ENCODE data around the gene SKP1.

DNA sequence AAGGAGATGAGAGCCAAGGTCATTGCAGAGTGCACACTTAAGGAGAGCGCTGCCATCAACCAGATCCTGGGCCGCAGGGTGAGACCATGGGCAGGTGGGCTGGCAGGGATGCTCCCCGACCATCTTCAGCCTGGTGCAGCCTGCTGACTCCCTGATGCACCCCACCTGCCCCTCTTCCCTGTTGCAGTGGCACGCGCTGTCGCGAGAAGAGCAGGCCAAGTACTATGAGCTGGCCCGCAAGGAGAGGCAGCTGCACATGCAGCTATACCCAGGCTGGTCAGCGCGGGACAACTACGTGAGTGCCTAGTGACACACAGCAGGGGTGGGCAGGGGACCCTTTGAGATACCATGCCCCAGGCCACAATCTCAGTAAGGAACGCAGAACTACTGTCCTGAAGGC lies 33.9 kb downstream of the SKP1 start:
- TF ChIP-seq SP1 (IDR thresholded peaks at IDR 0.05; ENCODE audit: low read depth) (no peak), EZH2 (IDR thresholded peaks at IDR 0.05) (no peak), SIN3A (IDR thresholded peaks at IDR 0.05; ENCODE audit: low read depth) (no peak), YY1 (IDR thresholded peaks at IDR 0.05; ENCODE audit: extremely low read depth, insufficient replicate concordance, low read depth, low read length) (no peak), JUND (IDR thresholded peaks at IDR 0.05) (no peak), FOSL1 (IDR thresholded peaks at IDR 0.05; ENCODE audit: low read depth) (no peak), RAD21 (IDR thresholded peaks at IDR 0.05; ENCODE audit: low read depth) (no peak), ZFX (IDR thresholded peaks at IDR 0.05) (no peak), POLR2A (IDR thresholded peaks at IDR 0.05; ENCODE audit: borderline replicate concordance, extremely low read depth, insufficient read depth, insufficient read length) (no peak)
- TF ChIP-seq, protein P1, sequence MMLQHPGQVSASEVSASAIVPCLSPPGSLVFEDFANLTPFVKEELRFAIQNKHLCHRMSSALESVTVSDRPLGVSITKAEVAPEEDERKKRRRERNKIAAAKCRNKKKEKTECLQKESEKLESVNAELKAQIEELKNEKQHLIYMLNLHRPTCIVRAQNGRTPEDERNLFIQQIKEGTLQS (IDR thresholded peaks at IDR 0.05): no peak
- TF ChIP-seq, protein P2, sequence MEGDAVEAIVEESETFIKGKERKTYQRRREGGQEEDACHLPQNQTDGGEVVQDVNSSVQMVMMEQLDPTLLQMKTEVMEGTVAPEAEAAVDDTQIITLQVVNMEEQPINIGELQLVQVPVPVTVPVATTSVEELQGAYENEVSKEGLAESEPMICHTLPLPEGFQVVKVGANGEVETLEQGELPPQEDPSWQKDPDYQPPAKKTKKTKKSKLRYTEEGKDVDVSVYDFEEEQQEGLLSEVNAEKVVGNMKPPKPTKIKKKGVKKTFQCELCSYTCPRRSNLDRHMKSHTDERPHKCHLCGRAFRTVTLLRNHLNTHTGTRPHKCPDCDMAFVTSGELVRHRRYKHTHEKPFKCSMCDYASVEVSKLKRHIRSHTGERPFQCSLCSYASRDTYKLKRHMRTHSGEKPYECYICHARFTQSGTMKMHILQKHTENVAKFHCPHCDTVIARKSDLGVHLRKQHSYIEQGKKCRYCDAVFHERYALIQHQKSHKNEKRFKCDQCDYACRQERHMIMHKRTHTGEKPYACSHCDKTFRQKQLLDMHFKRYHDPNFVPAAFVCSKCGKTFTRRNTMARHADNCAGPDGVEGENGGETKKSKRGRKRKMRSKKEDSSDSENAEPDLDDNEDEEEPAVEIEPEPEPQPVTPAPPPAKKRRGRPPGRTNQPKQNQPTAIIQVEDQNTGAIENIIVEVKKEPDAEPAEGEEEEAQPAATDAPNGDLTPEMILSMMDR (IDR thresholded peaks at IDR 0.05 in 2 of 3, conservative IDR thresholded peaks at IDR 0.05 in 1 of 3; ENCODE audit: borderline replicate concordance in 1 of 3, insufficient read depth in 1 of 3, low read depth in 2 of 3, low read length in 2 of 3): no peak
- TF ChIP-seq, protein P3, sequence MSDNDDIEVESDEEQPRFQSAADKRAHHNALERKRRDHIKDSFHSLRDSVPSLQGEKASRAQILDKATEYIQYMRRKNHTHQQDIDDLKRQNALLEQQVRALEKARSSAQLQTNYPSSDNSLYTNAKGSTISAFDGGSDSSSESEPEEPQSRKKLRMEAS (IDR thresholded peaks at IDR 0.05): no peak
- TF ChIP-seq, protein P4, sequence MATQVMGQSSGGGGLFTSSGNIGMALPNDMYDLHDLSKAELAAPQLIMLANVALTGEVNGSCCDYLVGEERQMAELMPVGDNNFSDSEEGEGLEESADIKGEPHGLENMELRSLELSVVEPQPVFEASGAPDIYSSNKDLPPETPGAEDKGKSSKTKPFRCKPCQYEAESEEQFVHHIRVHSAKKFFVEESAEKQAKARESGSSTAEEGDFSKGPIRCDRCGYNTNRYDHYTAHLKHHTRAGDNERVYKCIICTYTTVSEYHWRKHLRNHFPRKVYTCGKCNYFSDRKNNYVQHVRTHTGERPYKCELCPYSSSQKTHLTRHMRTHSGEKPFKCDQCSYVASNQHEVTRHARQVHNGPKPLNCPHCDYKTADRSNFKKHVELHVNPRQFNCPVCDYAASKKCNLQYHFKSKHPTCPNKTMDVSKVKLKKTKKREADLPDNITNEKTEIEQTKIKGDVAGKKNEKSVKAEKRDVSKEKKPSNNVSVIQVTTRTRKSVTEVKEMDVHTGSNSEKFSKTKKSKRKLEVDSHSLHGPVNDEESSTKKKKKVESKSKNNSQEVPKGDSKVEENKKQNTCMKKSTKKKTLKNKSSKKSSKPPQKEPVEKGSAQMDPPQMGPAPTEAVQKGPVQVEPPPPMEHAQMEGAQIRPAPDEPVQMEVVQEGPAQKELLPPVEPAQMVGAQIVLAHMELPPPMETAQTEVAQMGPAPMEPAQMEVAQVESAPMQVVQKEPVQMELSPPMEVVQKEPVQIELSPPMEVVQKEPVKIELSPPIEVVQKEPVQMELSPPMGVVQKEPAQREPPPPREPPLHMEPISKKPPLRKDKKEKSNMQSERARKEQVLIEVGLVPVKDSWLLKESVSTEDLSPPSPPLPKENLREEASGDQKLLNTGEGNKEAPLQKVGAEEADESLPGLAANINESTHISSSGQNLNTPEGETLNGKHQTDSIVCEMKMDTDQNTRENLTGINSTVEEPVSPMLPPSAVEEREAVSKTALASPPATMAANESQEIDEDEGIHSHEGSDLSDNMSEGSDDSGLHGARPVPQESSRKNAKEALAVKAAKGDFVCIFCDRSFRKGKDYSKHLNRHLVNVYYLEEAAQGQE (IDR thresholded peaks at IDR 0.05; ENCODE audit: low read depth): no peak
- TF ChIP-seq, protein P5, sequence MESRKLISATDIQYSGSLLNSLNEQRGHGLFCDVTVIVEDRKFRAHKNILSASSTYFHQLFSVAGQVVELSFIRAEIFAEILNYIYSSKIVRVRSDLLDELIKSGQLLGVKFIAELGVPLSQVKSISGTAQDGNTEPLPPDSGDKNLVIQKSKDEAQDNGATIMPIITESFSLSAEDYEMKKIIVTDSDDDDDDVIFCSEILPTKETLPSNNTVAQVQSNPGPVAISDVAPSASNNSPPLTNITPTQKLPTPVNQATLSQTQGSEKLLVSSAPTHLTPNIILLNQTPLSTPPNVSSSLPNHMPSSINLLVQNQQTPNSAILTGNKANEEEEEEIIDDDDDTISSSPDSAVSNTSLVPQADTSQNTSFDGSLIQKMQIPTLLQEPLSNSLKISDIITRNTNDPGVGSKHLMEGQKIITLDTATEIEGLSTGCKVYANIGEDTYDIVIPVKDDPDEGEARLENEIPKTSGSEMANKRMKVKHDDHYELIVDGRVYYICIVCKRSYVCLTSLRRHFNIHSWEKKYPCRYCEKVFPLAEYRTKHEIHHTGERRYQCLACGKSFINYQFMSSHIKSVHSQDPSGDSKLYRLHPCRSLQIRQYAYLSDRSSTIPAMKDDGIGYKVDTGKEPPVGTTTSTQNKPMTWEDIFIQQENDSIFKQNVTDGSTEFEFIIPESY (IDR thresholded peaks at IDR 0.05; ENCODE audit: extremely low read depth, insufficient replicate concordance, low read length): no peak
